Measurements from ENCODE around the gene F12.
A peak's percentile ranks its signal among the peaks of the same experiment; 100 is the strongest.
"Not testable (repeated sequence)": the region's sequence is repeated elsewhere in the genome, so short reads cannot be mapped to it uniquely, and the experiment has no call there.

The F12 gene

GRCh38 chr5:177387405-177387804 lies 22.0 kb downstream of the F12 start:
- DNase-seq (ENCODE audit: low spot score) = peak; percentile 54

- DNase-seq (ENCODE audit: low spot score) = no peak
These were observed 22.8 kb downstream of the F12 start for GRCh38 chr5:177386542-177386941.

- DNase-seq (ENCODE audit: low spot score) = no peak
These were observed 23.6 kb downstream of the F12 start for GRCh38 chr5:177385720-177386119.

DNA sequence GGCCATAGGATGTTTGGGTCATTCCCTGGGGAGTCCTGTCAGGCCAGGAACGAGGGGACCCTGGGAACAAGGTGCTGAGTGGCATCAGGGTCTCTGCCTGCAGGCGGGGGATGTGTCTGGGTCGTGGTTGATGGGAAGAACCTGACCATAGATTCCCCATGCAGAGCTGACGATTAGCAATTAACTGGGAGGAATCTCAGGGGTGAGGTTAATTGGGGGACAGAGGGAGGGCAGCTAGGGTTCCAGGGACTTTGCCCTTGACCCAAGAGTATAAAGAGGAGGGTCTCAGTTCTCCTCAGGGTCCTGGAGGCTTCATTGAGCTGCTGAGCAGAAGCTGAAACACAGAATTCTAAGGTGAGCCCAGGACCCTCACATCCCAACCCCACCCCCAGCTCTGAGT lies 25.2 kb downstream of the F12 start, which contains the start of gene SLC34A1:
SLC34A1 (plus strand) TSS at position 301 of the 400 bp plus-strand sequence. CDS start 1,308 bp downstream, outside the sequence.
- no peak for DNase-seq (ENCODE audit: low spot score)

DNA sequence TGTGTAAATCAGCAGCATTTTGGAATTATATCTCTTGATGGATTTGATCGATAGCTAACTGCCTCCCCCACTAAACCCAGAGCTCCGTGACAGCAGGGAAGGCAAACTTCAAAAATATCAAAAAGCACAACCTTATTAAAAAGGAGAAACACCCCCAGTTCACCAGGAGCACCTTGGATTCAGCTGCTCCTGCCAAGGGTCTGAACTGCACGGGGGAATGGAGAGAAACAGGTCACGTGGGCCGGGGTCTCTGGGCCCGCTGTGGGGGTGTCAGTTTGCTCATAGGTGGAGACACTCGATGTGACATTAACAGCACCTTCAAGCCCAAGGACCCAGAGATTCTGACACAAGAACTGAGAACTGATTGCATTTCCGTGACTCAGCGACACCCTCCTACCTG lies 26.2 kb downstream of the F12 start:
- DNase-seq (ENCODE audit: low spot score) = no peak

GRCh38 chr5:177382423-177383029 lies 26.8 kb downstream of the F12 start:
- DNase-seq (ENCODE audit: low spot score) = no peak

DNA sequence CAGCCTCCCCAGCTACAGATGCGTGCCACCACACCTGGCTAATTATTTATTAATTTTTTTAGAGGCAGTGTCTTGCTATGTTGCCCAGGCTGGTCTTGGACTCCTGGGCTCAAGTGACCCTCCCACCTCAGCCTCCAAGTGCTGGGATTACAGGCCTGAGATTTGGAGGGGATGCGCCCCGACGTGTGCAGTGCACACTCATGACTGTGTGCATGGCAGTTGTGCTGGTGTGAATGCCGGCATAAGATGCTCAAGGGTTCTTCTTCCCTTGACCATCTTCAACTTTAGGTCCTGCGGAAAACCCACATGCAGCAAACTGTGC lies 28.6 kb downstream of the F12 start:
- no peak for DNase-seq (ENCODE audit: low spot score)

DNA sequence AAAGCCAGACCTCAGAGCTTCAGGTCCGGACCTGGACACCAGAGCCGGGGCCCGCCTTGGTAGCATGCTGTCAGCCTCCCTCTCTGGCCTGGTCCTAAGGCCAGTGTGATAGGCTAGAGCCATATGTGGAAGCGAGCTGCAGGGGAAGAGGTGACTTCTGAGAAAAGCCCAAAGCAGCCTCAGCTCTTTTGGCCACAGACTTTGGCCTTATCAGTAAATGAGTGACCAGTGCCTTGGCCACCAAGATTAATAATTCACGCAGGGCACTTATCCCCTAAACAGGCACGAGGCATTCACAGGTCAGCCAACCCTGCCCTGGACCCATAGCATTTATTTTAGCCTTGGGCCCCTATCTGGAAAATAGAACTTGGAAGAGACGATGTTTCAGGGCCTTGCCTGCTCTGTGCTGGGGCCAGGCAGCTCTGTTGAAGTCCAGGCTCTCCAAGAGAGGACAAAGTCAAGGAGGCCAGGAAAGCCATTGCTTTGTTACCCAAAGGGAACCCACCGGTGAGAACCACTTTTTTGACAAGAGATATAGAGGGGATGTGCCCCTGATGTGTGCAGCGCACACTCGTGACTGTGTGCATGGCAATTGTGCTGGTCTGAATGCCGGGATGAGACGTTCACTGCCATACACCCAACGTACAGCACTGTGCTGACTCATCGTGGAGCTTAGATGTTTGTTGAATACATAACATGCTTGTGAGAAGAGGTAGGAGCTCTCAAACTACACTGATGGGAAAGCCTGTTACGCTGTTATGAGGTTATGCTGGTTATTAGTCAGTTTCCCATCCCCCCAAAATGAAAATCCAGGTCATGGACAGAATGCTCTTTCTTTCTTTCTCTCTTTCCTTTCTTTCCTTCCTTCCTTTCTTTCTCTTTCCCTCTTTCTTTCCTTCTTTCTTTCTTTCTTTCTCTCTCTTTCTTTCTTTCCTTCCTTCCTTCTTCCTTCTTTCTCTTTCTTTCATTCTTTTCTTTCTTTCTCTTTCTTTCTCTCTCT lies 30.2 kb downstream of the F12 start:
- no peak for DNase-seq (ENCODE audit: low spot score)

DNA sequence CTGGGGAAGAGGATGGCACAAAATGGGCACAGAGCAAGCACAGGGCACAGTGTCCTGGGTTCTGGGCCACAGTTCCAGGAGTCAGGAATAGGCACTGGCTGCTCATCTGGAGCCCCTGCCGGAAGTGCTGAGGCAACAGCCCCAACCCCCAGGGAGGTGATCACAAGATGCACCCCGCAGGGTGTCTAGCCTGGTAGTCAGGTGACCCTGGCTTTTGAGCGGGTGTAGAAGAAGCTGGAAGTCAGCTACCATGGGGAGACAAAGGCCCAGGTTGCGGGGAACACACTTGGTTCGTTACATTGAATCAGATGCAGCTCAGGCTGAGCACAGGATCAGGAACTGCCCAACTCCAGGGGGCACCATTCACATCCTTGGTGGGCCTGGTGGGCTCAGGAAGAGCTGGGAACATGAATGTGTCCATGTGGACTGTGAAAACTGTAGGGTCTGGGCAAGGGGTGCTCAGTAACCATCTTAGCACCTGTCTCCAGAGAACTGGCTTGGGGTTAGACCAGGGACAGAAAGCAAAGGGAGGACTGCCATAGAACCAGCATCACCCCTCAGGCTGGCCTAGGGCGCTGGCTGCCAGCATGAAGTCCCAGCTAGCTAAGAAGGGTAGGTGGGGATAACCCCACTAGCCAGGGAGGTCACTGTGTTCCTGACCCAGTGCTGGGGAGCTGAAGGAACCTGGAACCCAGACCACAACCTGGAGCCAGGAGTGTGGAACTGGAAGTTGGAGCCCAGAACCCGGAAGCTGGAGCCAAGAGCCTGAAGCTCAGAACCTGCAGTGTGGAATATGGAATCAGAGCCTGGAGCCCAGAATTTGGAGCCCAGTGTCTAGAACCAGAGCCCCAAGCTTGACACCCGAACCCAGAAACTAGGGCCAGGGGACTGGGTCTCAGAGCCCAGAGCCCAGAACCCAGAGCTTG lies 31.2 kb downstream of the F12 start:
- DNase-seq (ENCODE audit: low spot score) = no peak

DNA sequence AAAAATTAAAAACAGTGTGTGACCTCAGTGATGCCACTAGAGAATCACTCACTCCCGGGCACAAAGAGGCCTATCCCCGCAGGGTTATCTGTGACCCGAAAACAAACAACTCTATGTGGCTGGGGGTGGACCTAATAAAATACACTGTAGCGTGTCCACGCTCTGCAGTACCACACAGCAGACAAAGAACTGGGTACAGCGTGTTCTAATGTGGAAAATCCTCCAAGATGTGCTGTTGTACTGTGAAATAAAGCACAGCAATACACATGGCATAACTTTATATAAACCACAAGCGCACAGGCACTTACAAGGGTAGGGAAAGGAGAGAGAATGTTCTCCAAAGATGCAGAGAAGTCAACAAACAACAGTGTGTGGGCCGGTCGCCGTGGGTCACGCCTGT lies 33.3 kb downstream of the F12 start:
- DNase-seq (ENCODE audit: low spot score) = no peak

DNA sequence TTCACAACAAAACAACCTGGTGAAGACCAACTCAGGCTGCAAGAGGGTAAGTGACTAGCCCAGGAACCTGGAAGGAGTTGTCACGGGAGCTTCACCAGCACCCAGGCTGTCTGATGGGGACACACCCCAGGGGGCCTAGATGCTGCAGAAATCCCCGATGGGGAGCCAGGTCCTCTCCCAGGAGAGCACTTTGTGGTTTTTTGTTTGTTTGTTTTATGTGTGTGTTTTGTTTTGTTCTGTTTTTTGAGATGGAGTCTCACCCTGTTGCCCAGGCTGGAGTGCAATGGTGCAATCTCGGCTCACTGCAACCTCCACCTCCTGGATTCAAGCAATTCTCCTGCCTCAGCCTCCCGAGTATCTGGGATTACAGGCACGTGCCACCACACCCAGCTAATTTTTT lies 33.8 kb downstream of the F12 start:
- not testable (repeated sequence) for DNase-seq (ENCODE audit: low spot score)

GRCh38 chr5:177374211-177374610 lies 35.2 kb downstream of the F12 start:
- DNase-seq (ENCODE audit: low spot score) = no peak

GRCh38 chr5:177373806-177374205 lies 35.6 kb downstream of the F12 start:
- no peak for DNase-seq (ENCODE audit: low spot score)

DNA sequence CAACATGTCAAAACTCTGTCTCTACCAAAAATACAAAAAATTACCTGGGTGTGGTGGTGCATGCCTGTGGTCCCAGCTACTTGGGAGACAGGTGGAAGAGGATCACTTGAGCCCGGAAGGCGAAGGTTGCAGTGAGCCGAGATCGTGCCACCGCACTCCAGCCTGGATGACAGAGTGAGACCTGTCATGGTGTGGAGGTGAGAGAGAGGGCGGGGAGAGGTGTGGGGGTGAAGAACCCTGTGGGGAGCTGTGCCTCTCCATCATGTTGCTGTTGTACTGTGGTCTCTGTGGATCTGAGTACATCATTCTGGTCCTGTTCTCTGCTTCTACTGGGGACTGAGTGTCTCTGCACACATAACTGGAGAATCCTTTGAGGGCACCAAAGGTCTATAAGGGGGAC lies 36.5 kb downstream of the F12 start:
- DNase-seq (ENCODE audit: low spot score) = no peak

DNA sequence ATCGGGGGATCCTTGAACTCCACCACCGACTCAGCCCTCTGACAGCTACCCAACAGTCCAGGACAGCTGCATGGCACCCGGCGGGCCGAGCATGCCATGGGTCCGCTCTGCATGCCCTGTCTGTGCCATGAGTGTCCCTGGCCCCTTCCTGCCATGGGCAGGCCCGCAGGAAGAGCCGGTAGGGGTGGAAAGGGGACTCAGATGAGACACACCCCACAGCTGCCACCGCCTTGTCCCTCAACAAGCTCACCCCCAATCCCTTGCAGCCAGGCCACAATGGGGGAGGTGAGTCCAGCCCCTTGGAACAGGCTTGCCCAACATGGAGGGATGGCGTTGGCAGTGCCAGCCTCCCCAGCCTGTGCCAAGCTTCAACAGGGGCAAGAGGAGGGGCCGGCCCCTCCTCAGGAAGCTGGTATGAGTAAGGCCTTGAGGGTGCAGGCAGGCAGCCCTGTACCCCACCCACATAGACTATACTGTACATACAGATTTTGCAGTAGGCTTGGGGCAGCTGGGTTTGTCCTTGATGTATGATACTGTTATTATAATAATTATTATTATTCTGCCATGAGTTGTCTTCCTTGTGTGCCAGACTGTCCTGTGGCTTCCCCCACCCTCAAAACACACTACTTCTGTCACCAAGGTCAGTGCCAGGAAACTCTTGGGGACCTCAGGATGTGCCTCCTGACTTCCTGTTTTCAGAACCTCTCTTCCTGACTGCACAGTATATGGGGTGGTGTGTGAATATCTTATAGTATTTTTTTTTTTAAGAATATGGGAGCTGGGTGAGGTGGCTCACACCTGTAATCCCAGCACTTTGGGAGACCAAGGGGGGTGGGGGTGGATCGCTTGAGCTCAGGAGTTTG lies 37.1 kb downstream of the F12 start:
- no peak for DNase-seq (ENCODE audit: low spot score)

DNA sequence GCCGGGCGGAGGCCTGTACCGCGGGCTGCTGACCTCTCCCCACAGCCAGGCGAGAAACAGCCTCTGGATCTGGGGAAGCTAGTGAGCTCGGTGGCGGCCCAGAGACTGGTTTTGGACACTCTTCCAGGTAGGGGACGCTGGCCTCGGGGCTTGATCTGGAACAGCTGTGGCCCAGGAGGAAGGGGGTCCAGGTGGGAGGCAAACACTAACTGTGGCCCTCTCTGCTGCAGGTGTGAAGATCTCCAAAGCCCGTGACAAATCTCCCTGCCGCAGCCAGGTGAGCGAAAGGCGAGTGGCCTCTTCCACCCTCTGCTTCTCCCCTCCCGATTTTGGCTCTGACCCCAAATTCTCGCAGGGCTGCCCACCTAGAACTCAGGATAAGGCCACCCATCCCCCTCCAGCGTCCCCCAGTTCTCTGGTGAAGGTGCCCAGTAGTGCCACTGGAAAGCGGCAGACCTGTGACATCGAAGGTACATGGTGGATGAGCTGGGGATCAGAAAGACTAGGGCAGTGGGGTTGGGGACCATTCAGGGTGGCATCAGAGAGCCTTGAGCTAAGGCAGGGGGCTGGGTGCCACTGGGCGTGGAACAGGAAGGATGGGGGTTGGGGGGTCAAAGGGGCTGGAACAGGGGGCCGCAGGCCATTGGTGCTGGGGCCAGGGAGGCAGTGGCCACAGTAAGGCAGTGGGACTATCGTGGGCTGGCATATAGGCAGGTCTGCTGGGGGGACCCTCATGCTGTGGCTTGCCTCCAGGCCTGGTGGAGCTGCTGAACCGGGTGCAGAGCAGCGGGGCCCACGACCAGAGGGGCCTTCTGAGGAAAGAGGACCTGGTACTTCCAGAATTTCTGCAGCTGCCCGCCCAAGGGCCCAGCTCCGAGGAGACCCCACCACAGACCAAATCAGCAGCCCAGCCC lies 38.0 kb downstream of the F12 start:
- no peak for DNase-seq (ENCODE audit: low spot score)

- no peak for DNase-seq (ENCODE audit: low spot score)
These were observed 38.8 kb downstream of the F12 start for GRCh38 chr5:177370488-177371119.

GRCh38 chr5:177369645-177370440 lies 39.5 kb downstream of the F12 start:
- no peak for DNase-seq (ENCODE audit: low spot score)
